Vagina (tissue), 2 donors: Measurements from ENCODE around the gene COX7B2. TPM values are rescaled to one million over a fixed set of nuclear protein-coding genes. Genes with fewer than 3 reads are reported as not detected.

Experiments
- DNase-seq, 2 donors: peaks; one replicate each; pipeline ENCODE4 v3.0.0-alpha.2; 2017; ENCODE audit errors: extremely low spot score in 2 of 2
- H3K27ac ChIP-seq: fragments of 200-600 bp; sonication (generic); one replicate; pipeline ENCODE4 v1.5.1; 2019
- H3K27me3 ChIP-seq: fragments of 200-600 bp; sonication (generic); one replicate; pipeline ENCODE4 v1.5.1; 2019
- H3K36me3 ChIP-seq, 2 donors: fragments of 200-600 bp; sonication (generic); one replicate each; pipeline ENCODE4 v1.5.1; 2017 to 2019
- H3K4me1 ChIP-seq: fragments of 200-600 bp; sonication (generic); one replicate; pipeline ENCODE4 v1.5.1; 2019
- H3K4me3 ChIP-seq, 2 donors: fragments of 200-600 bp; sonication (generic); 1 replicate in 1 of 2; 2 replicates in 1 of 2; pipeline ENCODE4 v1.5.1; 2016 to 2019
- H3K9me3 ChIP-seq: fragments of 200-600 bp; sonication (generic); one replicate; pipeline ENCODE4 v1.5.1; 2019
- POLR2A ChIP-seq, 2 donors: fragments of 450-650 bp; IDR thresholded peaks; one replicate each; pipeline ENCODE4 v1.6.1; 2017; ENCODE audit warnings: antibody characterized with exemption in 2 of 2, mild to moderate bottlenecking in 2 of 2, moderate library complexity in 2 of 2
- POLR2AphosphoS5 ChIP-seq, 2 donors: sonication (generic); formaldehyde crosslinking; IDR thresholded peaks; one replicate each; pipeline ENCODE4 v1.9.0; 2017; ENCODE audit warnings: antibody characterized with exemption in 2 of 2, mild to moderate bottlenecking in 2 of 2, low read depth in 1 of 2; ENCODE audit not compliant: insufficient read depth in 1 of 2
- intact Hi-C: fragments of 100-400 bp; cut with DNase I; formaldehyde crosslinking; loops from one replicate; pipeline ENCODE4 v1.15.1; 2023
- total RNA-seq: library from RNA; depleted of rRNA; stranded (reverse); fragments of >200 nt; gene quantifications from one replicate; pipeline ENCODE4 v1.2.3, GENCODE V29; 2016
- TF ChIP-seq, protein P1 (sequence below), 3 experiments: fragments of 450-650 bp in 2 of 3; fragments of 200-600 bp in 1 of 3; sonication (generic) in 1 of 3; IDR thresholded peaks; one replicate each; pipeline ENCODE4 v1.5.1; 2017 to 2019; ENCODE audit warnings: antibody characterized with exemption in 3 of 3, mild to moderate bottlenecking in 2 of 3, moderate library complexity in 2 of 3

Gene COX7B2
- total RNA-seq, 1 donor from 2014 or later = not detected

GRCh38 chr4:46804781-46805413 lies 104.1 kb downstream of the COX7B2 start:
- intact Hi-C loops = no loop called here
- Histone ChIP-seq H3K9me3 (no peaks in the 10 kb centered on the region), H3K27me3 (no peaks in the 10 kb centered on the region), H3K27ac (no peak overlapping the region), H3K4me1 (no peaks in the 10 kb centered on the region), H3K4me3 (no peak overlapping the region), H3K36me3 (no peaks in the 10 kb centered on the region)
- DNase-seq = no peak
- no peak for TF ChIP-seq POLR2AphosphoS5 (IDR thresholded peaks at IDR 0.05; ENCODE audit: insufficient read depth in 1 of 2, low read depth in 1 of 2)

- Histone ChIP-seq H3K4me1 (no peaks in the 10 kb centered on the region), H3K9me3 (no peaks in the 10 kb centered on the region), H3K27ac (no peak overlapping the region), H3K36me3 (no peaks in the 10 kb centered on the region), H3K4me3 (no peak overlapping the region), H3K27me3 (no peaks in the 10 kb centered on the region)
- DNase-seq = no peak
- intact Hi-C loops = no loop called here
- TF ChIP-seq POLR2A (IDR thresholded peaks at IDR 0.05) (no peak), POLR2AphosphoS5 (IDR thresholded peaks at IDR 0.05; ENCODE audit: insufficient read depth in 1 of 2, low read depth in 1 of 2) (no peak)
- TF ChIP-seq, protein P1, sequence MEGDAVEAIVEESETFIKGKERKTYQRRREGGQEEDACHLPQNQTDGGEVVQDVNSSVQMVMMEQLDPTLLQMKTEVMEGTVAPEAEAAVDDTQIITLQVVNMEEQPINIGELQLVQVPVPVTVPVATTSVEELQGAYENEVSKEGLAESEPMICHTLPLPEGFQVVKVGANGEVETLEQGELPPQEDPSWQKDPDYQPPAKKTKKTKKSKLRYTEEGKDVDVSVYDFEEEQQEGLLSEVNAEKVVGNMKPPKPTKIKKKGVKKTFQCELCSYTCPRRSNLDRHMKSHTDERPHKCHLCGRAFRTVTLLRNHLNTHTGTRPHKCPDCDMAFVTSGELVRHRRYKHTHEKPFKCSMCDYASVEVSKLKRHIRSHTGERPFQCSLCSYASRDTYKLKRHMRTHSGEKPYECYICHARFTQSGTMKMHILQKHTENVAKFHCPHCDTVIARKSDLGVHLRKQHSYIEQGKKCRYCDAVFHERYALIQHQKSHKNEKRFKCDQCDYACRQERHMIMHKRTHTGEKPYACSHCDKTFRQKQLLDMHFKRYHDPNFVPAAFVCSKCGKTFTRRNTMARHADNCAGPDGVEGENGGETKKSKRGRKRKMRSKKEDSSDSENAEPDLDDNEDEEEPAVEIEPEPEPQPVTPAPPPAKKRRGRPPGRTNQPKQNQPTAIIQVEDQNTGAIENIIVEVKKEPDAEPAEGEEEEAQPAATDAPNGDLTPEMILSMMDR (IDR thresholded peaks at IDR 0.05) = no peak
Observed at GRCh38 chr4:46793036-46793435, 116.0 kb downstream of the COX7B2 start.

- Histone ChIP-seq H3K27me3 (no peaks in the 10 kb centered on the region), H3K4me3 (no peak overlapping the region), H3K9me3 (no peaks in the 10 kb centered on the region), H3K27ac (no peak overlapping the region), H3K4me1 (no peaks in the 10 kb centered on the region), H3K36me3 (no peaks in the 10 kb centered on the region)
- no peak for DNase-seq
- intact Hi-C loops = no loop called here
- TF ChIP-seq, protein P1 (IDR thresholded peaks at IDR 0.05) = no peak
Observed at GRCh38 chr4:46781434-46782092, 127.5 kb downstream of the COX7B2 start.

- H3K4me3 ChIP-seq = no peak overlapping the region
- H3K36me3 ChIP-seq = no peaks in the 10 kb centered on the region
- TF ChIP-seq, protein P1 (IDR thresholded peaks at IDR 0.05) = no peak
- TF ChIP-seq POLR2AphosphoS5 (IDR thresholded peaks at IDR 0.05; ENCODE audit: insufficient read depth in 1 of 2, low read depth in 1 of 2) (no peak), POLR2A (IDR thresholded peaks at IDR 0.05) (no peak)
- no peaks in the 10 kb centered on the region for H3K4me1 ChIP-seq
- no peak for DNase-seq
- H3K27ac ChIP-seq = no peak overlapping the region
- H3K27me3 ChIP-seq = no peaks in the 10 kb centered on the region
- intact Hi-C loops = no loop called here
- no peaks in the 10 kb centered on the region for H3K9me3 ChIP-seq
Observed at GRCh38 chr4:46765465-46765864, 143.6 kb downstream of the COX7B2 start.

GRCh38 chr4:46730075-46730474 lies 179.0 kb downstream of the COX7B2 start:
- H3K27me3 ChIP-seq = no peaks in the 10 kb centered on the region
- DNase-seq = no peak
- intact Hi-C loops = no loop called here
- no peaks in the 10 kb centered on the region for H3K9me3 ChIP-seq
- H3K36me3 ChIP-seq = no peaks in the 10 kb centered on the region
- TF ChIP-seq POLR2A (IDR thresholded peaks at IDR 0.05) = no peak
- TF ChIP-seq, protein P1 (IDR thresholded peaks at IDR 0.05) = no peak
- H3K4me1 ChIP-seq = no peaks in the 10 kb centered on the region
- H3K27ac ChIP-seq = no peak overlapping the region
- H3K4me3 ChIP-seq = no peak overlapping the region
